NCI-H446 treated with DMSO at 0.1 percent for 48 hours (cell line): ENCODE measurements around the gene ATXN1.
"Not testable (repeated sequence)": the region's sequence is repeated elsewhere in the genome, so short reads cannot be mapped to it uniquely, and the experiment has no call there.

ENCODE experiments used
- DNase-seq: peaks from one replicate; lab custom pipeline; 2025; lab: John Stamatoyannopoulos, UW

Gene ATXN1

GRCh38 chr6:16615215-16615614 is 146.0 kb downstream of the ATXN1 start:
- DNase-seq = not testable (repeated sequence)

- DNase-seq = not testable (repeated sequence)
Observed at GRCh38 chr6:16614143-16614542, 147.1 kb downstream of the ATXN1 start.

- DNase-seq = not testable (repeated sequence)
Observed at GRCh38 chr6:16613504-16613903, 147.8 kb downstream of the ATXN1 start.

GRCh38 chr6:16608444-16608843 is 152.8 kb downstream of the ATXN1 start:
- no peak for DNase-seq

- DNase-seq = no peak
Observed at GRCh38 chr6:16602035-16602434, 159.2 kb downstream of the ATXN1 start.

GRCh38 chr6:16600701-16601100 is 160.6 kb downstream of the ATXN1 start:
- DNase-seq = no peak

GRCh38 chr6:16600026-16600425 is 161.2 kb downstream of the ATXN1 start:
- no peak for DNase-seq

- DNase-seq = no peak
Observed at GRCh38 chr6:16596616-16597331, 164.5 kb downstream of the ATXN1 start.

- DNase-seq = no peak
Observed at GRCh38 chr6:16595514-16596120, 165.6 kb downstream of the ATXN1 start.

- no peak for DNase-seq
Observed at GRCh38 chr6:16594849-16595248, 166.4 kb downstream of the ATXN1 start.

GRCh38 chr6:16592223-16592911 is 168.9 kb downstream of the ATXN1 start:
- DNase-seq = no peak

- DNase-seq = no peak
Observed at GRCh38 chr6:16591396-16592222, 169.7 kb downstream of the ATXN1 start.

GRCh38 chr6:16585805-16586204 is 175.5 kb downstream of the ATXN1 start:
- no peak for DNase-seq

GRCh38 chr6:16583144-16583762 is 178.0 kb downstream of the ATXN1 start:
- no peak for DNase-seq

- DNase-seq = no peak
Observed at GRCh38 chr6:16582446-16583143, 178.7 kb downstream of the ATXN1 start.

GRCh38 chr6:16578695-16579285 is 182.5 kb downstream of the ATXN1 start:
- no peak for DNase-seq

GRCh38 chr6:16576451-16577368 is 184.6 kb downstream of the ATXN1 start:
- DNase-seq = no peak

GRCh38 chr6:16575655-16576054 is 185.6 kb downstream of the ATXN1 start:
- DNase-seq = no peak

GRCh38 chr6:16572943-16573342 is 188.3 kb downstream of the ATXN1 start:
- DNase-seq = no peak

GRCh38 chr6:16572317-16572716 is 188.9 kb downstream of the ATXN1 start:
- no peak for DNase-seq
